DOHH2 (cell line): ENCODE results near the gene ITPR1.

ENCODE experiments used
- H3F3A ChIP-seq: fragments of 200-600 bp; sonication (generic), shearing (Covaris generic); 2 replicates; pipeline ENCODE4 v1.6.0; 2016; ENCODE audit warnings: antibody characterized with exemption, mild to moderate bottlenecking; ENCODE audit not compliant: control insufficient read depth, insufficient read depth
- H3K27ac ChIP-seq: fragments of 200-600 bp; sonication (generic); 2 replicates; pipeline ENCODE4 v1.5.1; 2014; ENCODE audit warnings: low read depth, mild to moderate bottlenecking, low read length, moderate library complexity
- H3K27me3 ChIP-seq: fragments of 200-600 bp; sonication (generic); 2 replicates; pipeline ENCODE4 v1.6.1; 2014; ENCODE audit warnings: mild to moderate bottlenecking, low read length, mixed read lengths; ENCODE audit not compliant: control insufficient read depth
- H3K36me3 ChIP-seq: fragments of 200-600 bp; sonication (generic); 2 replicates; pipeline ENCODE4 v1.6.1; 2014; ENCODE audit warnings: mild to moderate bottlenecking, low read length, moderate library complexity, mixed read lengths; ENCODE audit not compliant: control insufficient read depth
- H3K4me1 ChIP-seq: fragments of 200-600 bp; sonication (generic); 2 replicates; pipeline ENCODE4 v1.6.1; 2014; ENCODE audit warnings: mild to moderate bottlenecking, low read length, mixed read lengths; ENCODE audit not compliant: control insufficient read depth
- H3K4me2 ChIP-seq: fragments of 200-600 bp; sonication (generic); 2 replicates; pipeline ENCODE4 v1.6.0; 2014; ENCODE audit warnings: mild to moderate bottlenecking, low read length, moderate library complexity
- H3K4me3 ChIP-seq: fragments of 200-600 bp; sonication (generic); 2 replicates; pipeline ENCODE4 v1.5.1; 2014; ENCODE audit warnings: mild to moderate bottlenecking, low read length, mixed read lengths
- H3K79me2 ChIP-seq: fragments of 200-600 bp; sonication (generic); 2 replicates; pipeline ENCODE4 v1.6.1; 2014; ENCODE audit warnings: mild to moderate bottlenecking, low read length, mixed read lengths; ENCODE audit not compliant: control insufficient read depth
- H3K9me2 ChIP-seq: fragments of 200-600 bp; sonication (generic); replicated peaks from 2 replicates; pipeline ENCODE4 v1.6.1; 2014; ENCODE audit warnings: mild to moderate bottlenecking, low read length, mixed read lengths; ENCODE audit not compliant: control insufficient read depth
- H3K9me3 ChIP-seq: fragments of 200-600 bp; sonication (generic); 2 replicates; pipeline ENCODE4 v1.6.1; 2014; ENCODE audit warnings: antibody characterized with exemption, low read length, mixed read lengths; ENCODE audit not compliant: control insufficient read depth, insufficient read depth
- H4K20me1 ChIP-seq: fragments of 200-600 bp; sonication (generic); 2 replicates; pipeline ENCODE4 v1.6.0; 2014; ENCODE audit warnings: low read depth, mild to moderate bottlenecking, antibody characterized with exemption, low read length, moderate library complexity; ENCODE audit not compliant: control insufficient read depth, insufficient read depth
- EZH2phosphoT487 ChIP-seq: fragments of 200-600 bp; sonication (generic); IDR thresholded peaks from 2 replicates; pipeline ENCODE4 v1.6.1; 2017; ENCODE audit warnings: borderline replicate concordance, mild to moderate bottlenecking, antibody characterized with exemption, low read length, moderate library complexity, mixed read lengths
- TF ChIP-seq, protein P1 (sequence below): fragments of 200-600 bp; sonication (generic); IDR thresholded peaks from one replicate; pipeline ENCODE4 v1.5.1; 2014; ENCODE audit warnings: antibody characterized with exemption, mild to moderate bottlenecking, low read depth, low read length; ENCODE audit not compliant: poor library complexity, severe bottlenecking

Gene ITPR1

DNA sequence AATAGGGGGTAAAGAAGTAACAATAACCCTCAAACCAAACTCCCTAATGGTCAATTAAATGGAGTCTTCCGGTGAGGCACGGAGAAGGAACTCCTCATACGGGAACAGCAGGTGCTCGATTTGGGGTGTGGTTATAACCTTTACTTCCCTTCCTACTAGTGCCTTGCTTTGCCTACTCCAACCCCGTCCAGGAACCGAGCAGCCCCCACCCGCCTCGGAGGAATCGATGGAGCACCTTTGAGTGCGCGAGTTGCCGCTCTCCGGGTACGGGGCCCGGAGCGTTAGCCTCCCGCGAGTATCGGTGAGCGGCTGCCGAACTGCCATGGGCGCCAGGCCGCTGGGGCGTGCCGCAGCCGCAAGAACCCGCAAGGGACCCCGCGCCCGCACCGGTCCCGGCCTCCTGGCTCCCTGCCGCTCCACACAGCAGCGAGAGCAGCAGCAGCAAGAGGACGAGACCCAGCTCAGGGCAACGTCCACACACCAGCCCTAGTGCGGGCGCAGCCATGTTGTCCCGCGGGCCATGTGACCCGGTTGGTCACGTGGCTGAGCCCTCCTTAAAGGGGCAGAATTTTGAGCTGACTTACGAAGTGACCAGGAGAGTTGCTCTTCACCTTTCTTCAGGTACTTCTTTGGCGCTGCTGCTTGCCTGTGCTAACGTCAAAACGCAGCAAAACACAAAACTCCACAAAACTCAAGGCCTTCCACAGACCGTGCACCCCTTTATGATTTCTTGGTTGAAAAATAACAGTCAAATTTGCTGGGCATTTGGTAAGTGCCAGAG is 26.2 kb upstream of the ITPR1 start, which contains the start of gene SUMF1:
TSS of gene SUMF1 (minus strand) at position 529 of the 781 bp plus-strand sequence. CDS start at position 505, 24 bp downstream.
- Histone ChIP-seq H3F3A (no peaks in the 10 kb centered on the region), H3K9me3 (no peaks in the 10 kb centered on the region), H3K4me3 (peak within 1 kb of the TSS; percentile 89), H3K27me3 (no peaks in the 10 kb centered on the region), H3K4me2 (peak within 1 kb of the TSS; percentile 74), H3K4me1 (peaks cover 15% of the 10 kb centered on the region), H3K36me3 (no peaks in the 10 kb centered on the region), H3K27ac (peak within 1 kb of the TSS; percentile 18; the same call in 1 of the 2 replicates), H4K20me1 (no peaks in the 10 kb centered on the region), H3K9me2 (no peaks in the 10 kb centered on the region), H3K79me2 (peaks cover 11% of the 10 kb centered on the region)
- no peak for TF ChIP-seq EZH2phosphoT487
- TF ChIP-seq, protein P1, sequence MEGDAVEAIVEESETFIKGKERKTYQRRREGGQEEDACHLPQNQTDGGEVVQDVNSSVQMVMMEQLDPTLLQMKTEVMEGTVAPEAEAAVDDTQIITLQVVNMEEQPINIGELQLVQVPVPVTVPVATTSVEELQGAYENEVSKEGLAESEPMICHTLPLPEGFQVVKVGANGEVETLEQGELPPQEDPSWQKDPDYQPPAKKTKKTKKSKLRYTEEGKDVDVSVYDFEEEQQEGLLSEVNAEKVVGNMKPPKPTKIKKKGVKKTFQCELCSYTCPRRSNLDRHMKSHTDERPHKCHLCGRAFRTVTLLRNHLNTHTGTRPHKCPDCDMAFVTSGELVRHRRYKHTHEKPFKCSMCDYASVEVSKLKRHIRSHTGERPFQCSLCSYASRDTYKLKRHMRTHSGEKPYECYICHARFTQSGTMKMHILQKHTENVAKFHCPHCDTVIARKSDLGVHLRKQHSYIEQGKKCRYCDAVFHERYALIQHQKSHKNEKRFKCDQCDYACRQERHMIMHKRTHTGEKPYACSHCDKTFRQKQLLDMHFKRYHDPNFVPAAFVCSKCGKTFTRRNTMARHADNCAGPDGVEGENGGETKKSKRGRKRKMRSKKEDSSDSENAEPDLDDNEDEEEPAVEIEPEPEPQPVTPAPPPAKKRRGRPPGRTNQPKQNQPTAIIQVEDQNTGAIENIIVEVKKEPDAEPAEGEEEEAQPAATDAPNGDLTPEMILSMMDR, result no peak

DNA sequence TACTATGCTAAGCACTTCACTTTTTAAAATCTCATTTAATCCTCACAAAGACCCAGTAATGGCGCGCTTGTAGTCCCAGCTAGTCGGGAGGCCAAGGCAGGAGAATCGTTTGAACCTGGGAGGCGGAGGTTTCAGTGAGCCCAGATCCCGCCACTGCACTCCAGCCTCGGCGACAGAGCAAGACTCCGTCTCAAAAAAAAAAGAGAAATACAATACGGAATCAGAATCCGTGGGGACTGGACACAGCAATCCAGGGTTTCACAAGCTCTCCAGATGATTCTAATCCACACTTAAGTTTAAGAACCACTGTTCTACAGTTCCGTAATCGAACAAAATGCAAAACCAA is 25.7 kb upstream of the ITPR1 start:
- Histone ChIP-seq H3K9me3 (no peaks in the 10 kb centered on the region), H3K27me3 (no peaks in the 10 kb centered on the region), H3K4me3 (peak overlapping the region; percentile 89), H3K4me1 (peaks cover 15% of the 10 kb centered on the region), H3K4me2 (peak overlapping the region; percentile 74), H3K27ac (peak overlapping the region; percentile 18; the same call in 1 of the 2 replicates), H3K79me2 (peaks cover 11% of the 10 kb centered on the region), H3K36me3 (no peaks in the 10 kb centered on the region), H4K20me1 (no peaks in the 10 kb centered on the region), H3F3A (no peaks in the 10 kb centered on the region), H3K9me2 (no peaks in the 10 kb centered on the region)
- TF ChIP-seq, protein P1, result no peak
- no peak for TF ChIP-seq EZH2phosphoT487

DNA sequence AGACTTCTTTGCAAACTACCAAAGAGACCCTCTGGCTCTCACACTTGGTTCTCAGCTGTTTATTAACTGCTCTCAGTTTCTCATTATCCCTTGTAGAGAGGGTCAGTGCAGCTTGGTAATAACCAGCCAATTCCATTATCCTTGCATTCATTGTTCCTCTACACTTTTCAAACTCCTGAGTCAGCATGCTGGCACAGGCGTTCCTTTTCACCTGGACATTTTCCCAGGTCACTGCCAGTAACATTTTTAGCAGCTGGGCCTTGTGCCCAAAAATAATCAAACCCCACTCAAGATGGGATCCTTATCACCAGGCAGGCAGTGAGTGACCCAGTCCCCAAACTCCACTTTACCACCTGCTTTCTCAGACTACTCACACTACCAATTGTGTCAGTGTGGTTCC is 21.2 kb upstream of the ITPR1 start:
- H3K4me2 ChIP-seq, result no peak overlapping the region
- no peaks in the 10 kb centered on the region for H3K27me3 ChIP-seq
- peaks cover 32% of the 10 kb centered on the region for H3K4me1 ChIP-seq
- peaks cover 7% of the 10 kb centered on the region; the same call in 1 of the 2 replicates for H3K9me3 ChIP-seq
- TF ChIP-seq, protein P1, result no peak
- no peak for TF ChIP-seq EZH2phosphoT487
- no peaks in the 10 kb centered on the region for H3K36me3 ChIP-seq
- H3K27ac ChIP-seq, result no peak overlapping the region
- no peak overlapping the region for H3K4me3 ChIP-seq
- no peaks in the 10 kb centered on the region for H4K20me1 ChIP-seq
- no peaks in the 10 kb centered on the region for H3K9me2 ChIP-seq
- H3F3A ChIP-seq, result peaks cover 6% of the 10 kb centered on the region
- no peaks in the 10 kb centered on the region for H3K79me2 ChIP-seq
